Activated naive CD8-positive, alpha-beta T cell treated with anti-CD3 and anti-CD28 coated beads for 36 hours (primary cell): ENCODE measurements around the gene CUL9. TPM values are rescaled to one million over a fixed set of nuclear protein-coding genes. Genes with fewer than 3 reads are reported as not detected.

Source experiments
- DNase-seq: peaks from one replicate; pipeline ENCODE4 v3.0.0; 2021
- H3K27ac Mint-ChIP-seq: one replicate; pipeline ENCODE4 v1.8.0; 2022; ENCODE audit warnings: mild to moderate bottlenecking, moderate library complexity, mixed read lengths
- H3K27me3 Mint-ChIP-seq: one replicate; pipeline ENCODE4 v1.8.0; 2022; ENCODE audit warnings: mild to moderate bottlenecking, mixed read lengths
- H3K36me3 Mint-ChIP-seq: one replicate; pipeline ENCODE4 v1.8.0; 2021; ENCODE audit warnings: mild to moderate bottlenecking, mixed read lengths
- H3K4me1 Mint-ChIP-seq: one replicate; pipeline ENCODE4 v1.8.0; 2021; ENCODE audit warnings: mixed read lengths
- H3K4me3 Mint-ChIP-seq: one replicate; pipeline ENCODE4 v1.8.0; 2022; ENCODE audit warnings: mild to moderate bottlenecking, moderate library complexity, mixed read lengths
- H3K9me3 Mint-ChIP-seq: one replicate; pipeline ENCODE4 v1.8.0; 2022; ENCODE audit warnings: mixed read lengths
- total RNA-seq, 2 experiments: library from RNA; stranded (reverse); gene quantifications; one replicate each; pipeline ENCODE4 v1.2.3, GENCODE V29; 2021

Gene CUL9
- total RNA-seq, 2 experiments from 2014 or later: 31.3 to 31.5 TPM

- H3K27ac Mint-ChIP-seq: no peak overlapping the region
- H3K36me3 Mint-ChIP-seq: peaks cover 13% of the 10 kb centered on the region
- no peak for DNase-seq
- no peak overlapping the region for H3K4me3 Mint-ChIP-seq
- H3K27me3 Mint-ChIP-seq: no peaks in the 10 kb centered on the region
- H3K4me1 Mint-ChIP-seq: no peaks in the 10 kb centered on the region
- no peaks in the 10 kb centered on the region for H3K9me3 Mint-ChIP-seq
Observed at GRCh38 chr6:43203029-43203717, 21.2 kb downstream of the CUL9 start.

GRCh38 chr6:43203718-43204095 is 21.7 kb downstream of the CUL9 start:
- Mint-ChIP-seq H3K36me3 (peaks cover 13% of the 10 kb centered on the region), H3K27me3 (no peaks in the 10 kb centered on the region), H3K4me3 (no peak overlapping the region), H3K4me1 (no peaks in the 10 kb centered on the region), H3K9me3 (no peaks in the 10 kb centered on the region), H3K27ac (no peak overlapping the region)
- no peak for DNase-seq

DNA sequence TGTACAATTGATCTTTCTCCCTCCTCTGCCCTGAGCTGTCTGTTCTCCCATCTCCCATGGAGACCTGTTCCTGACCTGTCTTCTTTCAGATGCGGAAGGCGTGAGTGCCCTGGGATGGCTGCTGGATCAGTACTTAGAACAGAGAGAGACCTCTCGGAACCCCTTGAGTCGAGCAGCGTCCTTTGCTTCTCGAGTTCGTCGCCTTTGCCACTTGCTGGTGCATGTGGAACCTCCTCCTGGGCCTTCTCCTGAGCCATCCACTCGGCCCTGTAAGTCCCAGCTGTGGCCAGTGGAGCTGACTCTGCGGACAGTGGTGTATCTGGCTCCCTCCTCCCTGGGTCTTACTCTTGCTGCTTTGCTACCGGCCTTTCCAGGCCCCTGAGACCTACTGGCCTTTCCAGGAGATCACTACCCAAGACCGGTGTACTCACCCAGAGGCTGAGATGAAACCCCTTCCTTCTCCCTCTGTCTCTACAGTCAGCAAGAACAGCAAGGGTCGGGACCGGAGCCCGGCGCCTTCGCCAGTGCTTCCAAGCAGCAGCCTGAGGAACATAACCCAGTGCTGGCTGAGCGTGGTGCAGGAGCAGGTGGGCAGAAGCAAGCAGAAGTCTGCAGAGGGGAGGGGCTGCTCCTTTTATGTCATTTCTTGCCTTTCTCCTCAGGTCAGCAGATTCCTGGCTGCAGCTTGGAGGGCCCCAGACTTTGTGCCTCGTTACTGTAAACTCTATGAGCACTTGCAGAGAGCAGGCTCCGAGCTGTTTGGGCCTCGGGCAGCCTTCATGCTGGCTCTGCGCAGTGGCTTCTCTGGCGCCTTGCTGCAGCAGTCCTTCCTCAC is 22.5 kb downstream of the CUL9 start:
- H3K9me3 Mint-ChIP-seq: no peaks in the 10 kb centered on the region
- H3K27ac Mint-ChIP-seq: no peak overlapping the region
- peaks cover 13% of the 10 kb centered on the region for H3K36me3 Mint-ChIP-seq
- H3K4me1 Mint-ChIP-seq: no peaks in the 10 kb centered on the region
- DNase-seq: no peak
- no peaks in the 10 kb centered on the region for H3K27me3 Mint-ChIP-seq
- H3K4me3 Mint-ChIP-seq: no peak overlapping the region

GRCh38 chr6:43205849-43206248 is 23.9 kb downstream of the CUL9 start:
- Mint-ChIP-seq H3K27ac (no peak overlapping the region), H3K9me3 (no peaks in the 10 kb centered on the region), H3K4me1 (no peaks in the 10 kb centered on the region), H3K27me3 (no peaks in the 10 kb centered on the region), H3K4me3 (no peak overlapping the region), H3K36me3 (peaks cover 13% of the 10 kb centered on the region)
- no peak for DNase-seq

- DNase-seq: no peak
- H3K27ac Mint-ChIP-seq: no peak overlapping the region
- H3K36me3 Mint-ChIP-seq: peaks cover 16% of the 10 kb centered on the region
- no peaks in the 10 kb centered on the region for H3K9me3 Mint-ChIP-seq
- H3K4me3 Mint-ChIP-seq: no peak overlapping the region
- no peaks in the 10 kb centered on the region for H3K27me3 Mint-ChIP-seq
- H3K4me1 Mint-ChIP-seq: no peaks in the 10 kb centered on the region
Observed at GRCh38 chr6:43207286-43207685, 25.3 kb downstream of the CUL9 start.

- DNase-seq: no peak
- no peak overlapping the region for H3K4me3 Mint-ChIP-seq
- peaks cover 7% of the 10 kb centered on the region for H3K36me3 Mint-ChIP-seq
- no peaks in the 10 kb centered on the region for H3K9me3 Mint-ChIP-seq
- no peaks in the 10 kb centered on the region for H3K27me3 Mint-ChIP-seq
- H3K4me1 Mint-ChIP-seq: no peaks in the 10 kb centered on the region
- H3K27ac Mint-ChIP-seq: no peak overlapping the region
Observed at GRCh38 chr6:43211955-43212354, 30.0 kb downstream of the CUL9 start.

DNA sequence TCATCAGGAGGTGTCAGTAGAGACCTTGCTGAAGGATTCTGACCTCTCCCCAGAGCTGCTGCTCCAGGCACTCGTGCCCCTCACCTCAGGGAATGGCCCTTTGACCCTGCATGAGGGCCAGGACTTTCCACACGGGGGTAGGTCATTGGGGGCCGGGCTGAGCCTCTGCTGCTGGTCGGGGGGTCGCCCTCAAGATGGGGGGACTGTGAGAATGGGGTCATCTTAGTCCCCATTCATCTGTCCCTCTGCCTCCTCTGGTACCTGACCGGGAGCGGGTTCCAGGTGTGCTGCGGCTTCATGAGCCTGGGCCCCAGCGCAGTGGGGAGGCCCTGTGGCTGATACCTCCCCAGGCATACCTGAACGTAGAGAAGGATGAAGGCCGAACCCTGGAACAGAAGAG is 31.4 kb downstream of the CUL9 start:
- no peak for DNase-seq
- H3K27me3 Mint-ChIP-seq: no peaks in the 10 kb centered on the region
- H3K4me1 Mint-ChIP-seq: no peaks in the 10 kb centered on the region
- H3K9me3 Mint-ChIP-seq: no peaks in the 10 kb centered on the region
- peaks cover 5% of the 10 kb centered on the region for H3K36me3 Mint-ChIP-seq
- H3K4me3 Mint-ChIP-seq: no peak overlapping the region
- H3K27ac Mint-ChIP-seq: no peak overlapping the region

GRCh38 chr6:43215066-43215465 is 33.1 kb downstream of the CUL9 start:
- Mint-ChIP-seq H3K27ac (no peak overlapping the region), H3K27me3 (no peaks in the 10 kb centered on the region), H3K36me3 (peaks cover 9% of the 10 kb centered on the region), H3K9me3 (no peaks in the 10 kb centered on the region), H3K4me1 (no peaks in the 10 kb centered on the region), H3K4me3 (no peak overlapping the region)
- DNase-seq: no peak

DNA sequence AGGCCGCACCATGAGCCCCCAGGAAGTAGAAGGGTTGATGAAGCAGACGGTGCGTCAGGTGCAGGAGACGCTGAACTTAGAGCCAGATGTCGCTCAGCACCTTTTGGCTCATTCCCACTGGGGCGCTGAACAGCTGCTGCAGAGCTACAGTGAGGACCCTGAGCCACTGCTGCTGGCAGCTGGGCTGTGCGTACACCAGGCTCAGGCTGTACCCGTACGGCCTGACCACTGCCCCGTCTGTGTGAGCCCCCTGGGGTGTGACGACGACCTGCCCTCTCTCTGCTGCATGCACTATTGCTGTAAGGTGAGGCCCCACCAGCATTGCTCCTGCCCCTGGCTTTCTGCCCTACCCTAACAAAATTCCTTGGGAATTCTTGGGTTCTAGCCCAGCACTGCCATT is 34.2 kb downstream of the CUL9 start:
- no peak overlapping the region for H3K27ac Mint-ChIP-seq
- H3K9me3 Mint-ChIP-seq: no peaks in the 10 kb centered on the region
- DNase-seq: no peak
- H3K27me3 Mint-ChIP-seq: no peaks in the 10 kb centered on the region
- H3K4me3 Mint-ChIP-seq: no peak overlapping the region
- H3K36me3 Mint-ChIP-seq: peaks cover 9% of the 10 kb centered on the region
- peaks cover 3% of the 10 kb centered on the region for H3K4me1 Mint-ChIP-seq

- Mint-ChIP-seq H3K27me3 (no peaks in the 10 kb centered on the region), H3K4me3 (no peak overlapping the region), H3K9me3 (no peaks in the 10 kb centered on the region), H3K36me3 (peaks cover 10% of the 10 kb centered on the region), H3K4me1 (peaks cover 9% of the 10 kb centered on the region), H3K27ac (no peak overlapping the region)
- DNase-seq: no peak
Observed at GRCh38 chr6:43217351-43217750, 35.4 kb downstream of the CUL9 start.

DNA sequence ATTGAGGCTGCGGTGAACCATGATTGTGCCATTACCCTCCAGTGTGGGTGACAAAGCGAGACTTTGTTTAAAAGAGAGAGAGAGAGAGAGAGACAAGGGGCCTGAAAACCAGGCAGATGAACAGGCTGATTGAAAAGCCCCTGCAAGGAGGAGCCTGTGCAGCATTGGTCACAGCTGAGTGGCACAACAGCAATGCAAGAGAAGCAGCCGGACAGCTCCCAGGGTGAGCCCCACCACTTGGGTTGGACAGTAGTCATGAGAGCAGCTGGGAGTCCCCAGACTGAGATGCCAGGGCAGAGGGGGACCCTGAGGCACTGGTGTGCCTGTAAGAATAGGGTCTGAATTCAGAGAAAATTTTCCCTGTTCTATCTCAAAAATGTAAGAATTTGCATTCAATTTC is 37.1 kb downstream of the CUL9 start:
- DNase-seq: no peak
- peaks cover 20% of the 10 kb centered on the region for H3K36me3 Mint-ChIP-seq
- peaks cover 13% of the 10 kb centered on the region for H3K4me1 Mint-ChIP-seq
- no peaks in the 10 kb centered on the region for H3K27me3 Mint-ChIP-seq
- no peaks in the 10 kb centered on the region for H3K9me3 Mint-ChIP-seq
- no peak overlapping the region for H3K27ac Mint-ChIP-seq
- H3K4me3 Mint-ChIP-seq: no peak overlapping the region

- DNase-seq: no peak
- no peak overlapping the region for H3K4me3 Mint-ChIP-seq
- peaks cover 25% of the 10 kb centered on the region for H3K36me3 Mint-ChIP-seq
- H3K27me3 Mint-ChIP-seq: no peaks in the 10 kb centered on the region
- H3K9me3 Mint-ChIP-seq: no peaks in the 10 kb centered on the region
- H3K4me1 Mint-ChIP-seq: peaks cover 20% of the 10 kb centered on the region
- H3K27ac Mint-ChIP-seq: peak overlapping the region; percentile 1
Observed at GRCh38 chr6:43219814-43220213, 37.8 kb downstream of the CUL9 start.

- DNase-seq: no peak
- peaks cover 24% of the 10 kb centered on the region for H3K4me1 Mint-ChIP-seq
- no peaks in the 10 kb centered on the region for H3K27me3 Mint-ChIP-seq
- no peak overlapping the region for H3K4me3 Mint-ChIP-seq
- peaks cover 27% of the 10 kb centered on the region for H3K36me3 Mint-ChIP-seq
- H3K9me3 Mint-ChIP-seq: peaks cover under 1% of the 10 kb centered on the region
- peak overlapping the region; percentile 22 for H3K27ac Mint-ChIP-seq
Observed at GRCh38 chr6:43220439-43220951, 38.5 kb downstream of the CUL9 start.

DNA sequence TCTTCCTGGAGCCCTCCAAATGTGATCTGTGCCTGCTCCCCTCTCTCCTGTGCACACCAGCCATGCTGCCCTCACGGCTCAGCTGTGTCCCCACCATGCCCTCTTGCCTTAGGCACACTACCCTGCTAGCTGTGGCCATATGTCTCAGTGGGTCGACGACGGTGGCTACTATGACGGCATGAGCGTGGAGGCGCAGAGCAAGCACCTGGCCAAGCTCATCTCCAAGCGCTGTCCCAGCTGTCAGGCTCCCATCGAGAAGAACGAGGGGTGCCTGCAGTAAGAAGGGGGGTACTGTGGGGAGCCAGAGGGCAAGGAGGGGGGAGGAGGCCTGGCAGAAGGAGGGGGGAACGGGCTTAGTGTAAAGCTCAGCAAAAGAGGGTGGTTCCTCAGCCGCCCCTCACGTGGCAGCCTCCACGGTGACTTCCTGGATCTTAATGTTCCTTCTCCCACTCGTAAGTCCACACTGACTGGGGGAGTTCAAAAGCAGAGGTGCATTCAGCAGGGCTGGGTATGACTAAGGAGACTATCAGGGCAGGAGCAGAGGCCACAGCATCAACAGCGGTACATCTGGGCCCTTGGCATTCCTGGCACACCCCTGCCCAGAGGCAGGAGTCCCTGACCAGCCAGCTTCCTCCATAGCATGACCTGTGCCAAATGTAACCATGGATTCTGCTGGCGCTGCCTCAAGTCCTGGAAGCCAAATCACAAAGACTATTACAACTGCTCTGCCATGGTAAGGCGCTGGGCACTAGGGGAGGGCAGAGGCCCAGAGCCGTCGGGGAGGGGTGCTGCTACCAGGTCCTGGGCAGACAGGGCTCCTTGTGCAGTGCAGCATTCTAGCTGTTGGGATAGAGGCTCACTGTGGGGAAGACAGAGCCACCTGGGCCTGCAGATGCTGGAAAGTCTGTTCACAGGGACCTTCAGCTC is 39.3 kb downstream of the CUL9 start:
- Mint-ChIP-seq H3K27me3 (no peaks in the 10 kb centered on the region), H3K36me3 (peaks cover 36% of the 10 kb centered on the region), H3K4me3 (peak overlapping the region; percentile 3), H3K27ac (peak overlapping the region; percentile 60), H3K4me1 (peaks cover 32% of the 10 kb centered on the region), H3K9me3 (peaks cover 1% of the 10 kb centered on the region)
- no peak for DNase-seq
